Large intestine (tissue), 3 donors: Measurements from ENCODE around the gene KCNIP4. TPM values are rescaled to one million over a fixed set of nuclear protein-coding genes. Genes with fewer than 3 reads are reported as not detected.

Source experiments
- DNase-seq, 2 donors: peaks; one replicate each; pipeline versions ENCODE4 v3.0.0 to v3.0.0-alpha.2; 2013
- H3K27ac ChIP-seq: one replicate; pipeline ENCODE4 v1.5.1; 2013; ENCODE audit warnings: low read length
- H3K27me3 ChIP-seq: 2 replicates; pipeline ENCODE4 v1.6.1; 2013; ENCODE audit warnings: low read length; ENCODE audit not compliant: control insufficient read depth, insufficient read depth
- H3K36me3 ChIP-seq: 2 replicates; pipeline ENCODE4 v1.6.1; 2013; ENCODE audit warnings: low read length; ENCODE audit not compliant: control insufficient read depth, insufficient read depth
- H3K4me1 ChIP-seq: one replicate; pipeline ENCODE4 v1.6.1; 2013; ENCODE audit warnings: low read length; ENCODE audit not compliant: control insufficient read depth, insufficient read depth
- H3K4me3 ChIP-seq: one replicate; pipeline ENCODE4 v1.5.1; 2013; ENCODE audit warnings: low read length
- H3K9me3 ChIP-seq: one replicate; pipeline ENCODE4 v1.6.1; 2013; ENCODE audit warnings: mild to moderate bottlenecking, low read depth, low read length, moderate library complexity; ENCODE audit not compliant: control insufficient read depth
- WGBS: methylation state at CpG from one replicate; pipeline ENCODE4 v1.1.5; 2013; ENCODE audit warnings: low lambda C conversion rate; ENCODE audit not compliant: insufficient coverage; 5-methylcytosine and 5-hydroxymethylcytosine counted together
- polyA plus RNA-seq: library from polyadenylated mRNA; unstranded; fragments of 120-200 nt; gene quantifications from one replicate; pipeline ENCODE4 v1.2.1, GENCODE V29; 2013

KCNIP4 gene
- polyA plus RNA-seq, 1 donor, result 7.5 TPM

DNA sequence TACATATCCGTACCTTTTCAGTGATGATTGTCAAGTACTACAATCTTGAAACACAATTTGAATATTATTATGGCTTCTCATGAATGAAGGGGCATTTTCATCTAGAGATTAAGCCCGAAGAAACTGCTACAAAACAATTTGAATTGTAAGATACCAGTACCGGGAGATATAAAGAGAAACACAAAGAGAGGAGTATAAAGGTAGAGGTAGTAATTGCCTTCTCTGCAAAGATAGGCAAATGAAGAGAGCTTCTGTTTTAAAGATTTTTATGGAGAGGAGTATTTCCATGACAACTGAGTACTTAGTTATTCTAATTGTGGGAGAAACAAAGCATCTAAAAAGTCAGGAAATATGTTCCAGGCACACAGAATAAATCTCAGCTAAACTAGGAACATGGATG lies 25.3 kb upstream of the KCNIP4 start:
- 69% methylated on average over 2 of the region's 3 CpGs for WGBS

DNA sequence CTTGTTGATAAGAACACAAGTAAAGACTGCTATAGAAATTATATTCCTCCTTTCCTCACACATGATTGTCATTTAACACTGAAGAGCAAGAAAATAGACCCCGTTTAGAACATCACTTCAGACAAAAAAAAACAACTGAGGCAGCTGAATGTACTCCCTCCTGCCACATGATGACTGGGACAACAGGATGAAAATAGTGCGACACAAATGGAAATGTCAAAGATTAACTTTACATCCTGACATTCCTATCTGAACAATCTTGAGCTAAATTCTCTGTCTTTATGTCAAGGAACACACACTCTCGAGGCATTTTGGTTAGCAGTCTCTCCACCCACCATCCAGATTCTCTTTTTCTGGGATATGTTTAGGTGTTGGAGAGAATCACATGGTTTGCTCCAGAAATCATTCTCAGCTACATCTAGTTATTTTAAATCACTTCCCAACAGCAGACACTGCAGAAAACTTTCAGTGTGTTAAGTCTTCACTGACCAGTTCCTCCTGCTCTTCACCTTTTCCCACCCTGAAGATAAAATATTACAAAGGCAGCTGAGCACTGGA lies 16.3 kb upstream of the KCNIP4 start:
- Histone ChIP-seq H3K27ac (no peak overlapping the region), H3K27me3 (no peaks in the 10 kb centered on the region), H3K36me3 (no peaks in the 10 kb centered on the region), H3K4me1 (no peaks in the 10 kb centered on the region), H3K4me3 (no peak overlapping the region), H3K9me3 (no peaks in the 10 kb centered on the region)
- DNase-seq, result no peak
- no CpG with 5 or more reads among the region's 3 CpGs for WGBS

More for the DNA sequence above, 25.3 kb upstream of the KCNIP4 start:
- Histone ChIP-seq H3K4me3 (no peak overlapping the region), H3K9me3 (no peaks in the 10 kb centered on the region), H3K4me1 (no peaks in the 10 kb centered on the region), H3K27me3 (no peaks in the 10 kb centered on the region), H3K36me3 (no peaks in the 10 kb centered on the region), H3K27ac (no peak overlapping the region)
- no peak for DNase-seq

DNA sequence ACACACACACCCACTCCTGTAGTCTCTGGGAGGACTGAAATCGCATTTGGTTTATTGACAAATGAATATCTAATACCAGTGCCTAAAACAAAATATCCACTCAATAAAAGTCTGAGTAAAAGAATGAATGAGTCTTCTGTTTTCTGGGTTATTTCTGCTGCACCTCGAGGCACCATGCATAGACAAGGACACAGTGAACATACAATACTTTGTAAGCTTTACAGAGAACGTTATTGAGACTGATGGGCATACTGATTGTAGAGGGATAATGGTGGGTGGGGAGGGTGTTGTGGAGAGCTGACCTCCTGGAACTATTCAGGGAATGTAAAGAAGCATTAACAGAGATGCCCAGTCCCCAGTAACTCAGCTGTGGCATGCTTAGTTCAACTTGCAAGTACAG lies 14.1 kb upstream of the KCNIP4 start:
- Histone ChIP-seq H3K4me1 (no peaks in the 10 kb centered on the region), H3K36me3 (no peaks in the 10 kb centered on the region), H3K27me3 (no peaks in the 10 kb centered on the region), H3K9me3 (no peaks in the 10 kb centered on the region), H3K27ac (no peak overlapping the region), H3K4me3 (no peak overlapping the region)
- no peak for DNase-seq
- 67% methylated on average over 1 of the region's 3 CpGs for WGBS

DNA sequence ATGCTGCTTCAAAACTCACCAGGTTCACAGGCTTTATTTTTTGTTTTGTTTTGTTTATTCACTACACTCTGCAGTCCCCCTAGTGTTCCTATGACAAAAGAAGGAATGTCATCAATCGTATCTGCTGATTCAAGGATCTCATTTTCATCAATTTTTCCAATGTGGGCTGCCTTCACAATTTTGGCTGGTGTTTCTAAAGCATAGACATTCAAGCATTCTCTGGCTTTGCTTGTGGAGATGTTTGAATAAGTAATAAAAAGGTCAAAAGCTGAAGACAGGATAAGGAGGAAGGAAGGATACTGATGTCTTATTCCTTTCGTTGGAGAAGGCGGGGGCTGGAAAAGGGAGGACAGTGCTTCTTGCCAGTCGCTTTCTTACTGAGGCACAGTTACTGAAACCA lies 12.2 kb upstream of the KCNIP4 start:
- Histone ChIP-seq H3K27me3 (no peaks in the 10 kb centered on the region), H3K36me3 (no peaks in the 10 kb centered on the region), H3K27ac (no peak overlapping the region), H3K4me3 (no peak overlapping the region), H3K4me1 (no peaks in the 10 kb centered on the region), H3K9me3 (no peaks in the 10 kb centered on the region)
- DNase-seq, result no peak
- no CpG with 5 or more reads among the region's 4 CpGs for WGBS

DNA sequence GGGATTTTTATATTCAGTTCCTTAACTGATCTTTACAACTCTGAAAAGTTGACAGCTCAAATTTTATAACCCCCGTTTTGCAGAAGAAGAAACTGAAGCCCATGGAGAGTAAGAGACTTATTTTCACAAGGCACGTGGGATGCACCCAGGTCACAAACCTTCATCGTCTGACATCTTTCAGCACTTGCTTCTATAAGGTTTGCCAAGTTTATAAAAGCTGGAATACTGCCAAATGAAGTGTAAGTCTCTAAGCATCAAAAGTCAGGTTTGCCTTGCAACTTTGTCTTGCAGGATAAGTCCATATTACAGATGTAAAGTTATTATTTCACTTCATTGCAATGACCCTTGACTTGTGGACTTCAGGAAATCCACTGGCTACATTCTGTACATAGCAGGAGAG lies 6.3 kb upstream of the KCNIP4 start:
- no CpG with 5 or more reads among the region's 3 CpGs for WGBS
- no peaks in the 10 kb centered on the region for H3K9me3 ChIP-seq
- DNase-seq, result no peak
- H3K36me3 ChIP-seq, result no peaks in the 10 kb centered on the region
- H3K4me3 ChIP-seq, result no peak overlapping the region
- no peaks in the 10 kb centered on the region for H3K4me1 ChIP-seq
- peaks cover 2% of the 10 kb centered on the region for H3K27me3 ChIP-seq
- no peak overlapping the region for H3K27ac ChIP-seq

DNA sequence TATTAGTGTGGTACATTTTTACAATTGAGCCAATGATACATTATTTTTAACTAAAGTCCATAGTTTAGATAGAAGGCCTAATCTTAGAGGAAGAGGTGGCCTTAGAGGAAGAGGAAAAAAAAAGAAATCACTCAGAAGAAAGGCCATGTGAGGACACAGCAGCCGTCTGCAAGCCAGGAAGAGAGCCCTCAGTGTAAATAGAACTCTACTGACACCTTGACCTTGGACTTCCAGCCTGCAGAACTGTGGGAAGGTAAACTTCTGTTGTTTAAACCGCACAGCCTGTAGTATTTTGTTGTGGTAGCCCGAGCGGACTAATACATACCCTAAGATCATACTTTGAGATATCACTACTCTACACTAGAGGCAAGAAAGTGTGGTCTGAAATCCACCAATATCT lies 5.1 kb upstream of the KCNIP4 start:
- WGBS, result no CpG with 5 or more reads among the region's 4 CpGs
- Histone ChIP-seq H3K4me3 (no peak overlapping the region), H3K27me3 (peaks cover 12% of the 10 kb centered on the region), H3K4me1 (no peaks in the 10 kb centered on the region), H3K27ac (no peak overlapping the region), H3K36me3 (no peaks in the 10 kb centered on the region), H3K9me3 (peaks cover 3% of the 10 kb centered on the region)
- DNase-seq, result no peak

DNA sequence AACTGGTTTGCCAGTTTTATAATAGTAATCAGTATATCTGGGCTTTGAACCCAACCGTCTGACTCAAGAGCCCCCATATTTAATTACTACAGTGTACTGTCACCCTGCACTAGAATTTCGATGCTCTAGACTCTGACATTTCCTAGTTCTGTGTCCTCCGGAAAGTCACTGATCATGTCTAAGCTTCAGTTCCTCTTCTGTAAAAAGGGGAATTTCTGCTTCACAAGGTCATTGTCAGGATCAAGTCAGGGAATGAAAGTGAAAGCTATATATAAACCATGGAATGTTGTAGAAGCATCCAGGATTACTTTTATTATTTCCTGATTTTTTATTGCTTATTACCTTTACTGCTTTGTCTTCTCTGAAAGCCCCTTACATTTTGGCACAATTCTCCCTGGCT lies 4.0 kb upstream of the KCNIP4 start:
- no CpG with 5 or more reads among the region's 3 CpGs for WGBS
- peaks cover 3% of the 10 kb centered on the region for H3K9me3 ChIP-seq
- H3K36me3 ChIP-seq, result no peaks in the 10 kb centered on the region
- H3K27ac ChIP-seq, result no peak overlapping the region
- no peak overlapping the region for H3K4me3 ChIP-seq
- DNase-seq, result no peak
- H3K27me3 ChIP-seq, result peaks cover 22% of the 10 kb centered on the region
- H3K4me1 ChIP-seq, result no peaks in the 10 kb centered on the region

DNA sequence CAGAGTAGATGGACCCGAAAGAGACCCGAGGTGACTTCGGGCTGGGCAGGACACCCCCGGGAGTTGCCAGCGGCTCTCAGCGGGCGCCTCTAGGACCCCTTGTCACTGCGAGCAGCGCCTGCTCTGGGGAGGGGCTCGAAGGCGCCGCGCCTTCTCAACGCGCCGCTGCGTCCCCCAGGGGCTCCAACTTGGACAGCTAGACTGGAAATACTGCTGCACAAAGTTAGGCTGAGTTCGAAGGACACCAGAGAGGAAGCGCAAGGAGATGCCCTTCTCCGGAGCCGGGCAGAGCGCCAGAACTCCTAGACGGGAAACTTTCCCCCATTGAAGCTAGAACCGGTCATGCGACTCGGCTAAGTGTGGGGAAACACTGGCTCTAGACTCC lies 493 bp upstream of the KCNIP4 start:
- Histone ChIP-seq H3K27me3 (peaks cover 31% of the 10 kb centered on the region), H3K4me3 (no peak overlapping the region), H3K9me3 (peaks cover 3% of the 10 kb centered on the region), H3K4me1 (no peaks in the 10 kb centered on the region), H3K27ac (no peak overlapping the region), H3K36me3 (no peaks in the 10 kb centered on the region)
- peak in 1 of 2 donors; percentile 12 for DNase-seq
- WGBS, result no CpG with 5 or more reads among the region's 26 CpGs

DNA sequence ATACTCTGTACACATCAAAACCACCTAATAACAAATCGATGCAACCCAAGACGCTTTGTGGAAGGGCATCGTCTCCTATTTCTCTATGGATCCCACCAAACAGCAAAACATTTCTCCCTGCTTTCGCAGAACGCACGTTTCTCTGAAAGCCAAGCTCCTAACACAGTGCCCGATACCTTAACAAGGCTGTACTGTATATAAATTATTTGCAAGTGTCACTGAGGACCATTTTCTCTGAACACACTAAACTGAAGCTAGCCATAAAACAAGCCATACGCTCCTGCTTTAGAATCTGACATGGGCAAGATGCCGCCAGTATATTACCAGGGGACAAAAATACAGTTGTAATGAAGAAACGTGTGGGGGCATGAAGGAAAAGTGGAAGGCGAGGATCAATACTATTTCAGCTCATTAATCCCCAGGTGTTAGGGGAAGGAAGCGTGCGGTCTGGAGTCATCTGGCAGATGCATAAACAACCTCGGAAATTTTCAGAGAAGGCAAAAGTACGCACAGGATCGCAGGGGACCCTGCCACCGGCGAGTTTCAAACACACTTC lies 703 bp downstream of the KCNIP4 start:
- WGBS, result 50% methylated on average over 7 of the region's 18 CpGs
- no peak for DNase-seq
- H3K27ac ChIP-seq, result no peak overlapping the region
- no peaks in the 10 kb centered on the region for H3K4me1 ChIP-seq
- H3K9me3 ChIP-seq, result peaks cover 3% of the 10 kb centered on the region
- no peaks in the 10 kb centered on the region for H3K36me3 ChIP-seq
- H3K4me3 ChIP-seq, result no peak overlapping the region
- peaks cover 31% of the 10 kb centered on the region for H3K27me3 ChIP-seq

DNA sequence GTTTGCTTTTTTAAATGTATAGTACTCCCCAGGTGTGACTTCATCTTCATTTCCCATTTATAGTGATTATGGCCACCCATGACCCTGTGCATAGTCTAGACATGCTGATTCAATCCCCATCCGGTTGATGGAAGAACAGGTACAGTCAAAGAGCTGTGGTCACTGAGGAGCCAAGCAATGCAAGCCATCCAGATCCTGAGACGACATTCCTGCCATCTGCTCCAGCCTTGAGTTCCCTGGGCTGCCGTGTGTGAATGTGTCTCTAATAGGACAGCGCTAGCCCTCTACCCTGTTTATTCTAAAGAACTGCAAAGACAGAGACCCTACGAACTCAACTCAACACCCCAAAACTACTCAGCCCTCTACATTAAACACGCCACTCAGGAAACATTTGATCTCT lies 1.7 kb downstream of the KCNIP4 start:
- DNase-seq, result no peak
- no peaks in the 10 kb centered on the region for H3K4me1 ChIP-seq
- H3K27ac ChIP-seq, result no peak overlapping the region
- WGBS, result no CpG with 5 or more reads among the region's 6 CpGs
- peaks cover 3% of the 10 kb centered on the region for H3K9me3 ChIP-seq
- no peak overlapping the region for H3K4me3 ChIP-seq
- peaks cover 31% of the 10 kb centered on the region for H3K27me3 ChIP-seq
- H3K36me3 ChIP-seq, result no peaks in the 10 kb centered on the region

DNA sequence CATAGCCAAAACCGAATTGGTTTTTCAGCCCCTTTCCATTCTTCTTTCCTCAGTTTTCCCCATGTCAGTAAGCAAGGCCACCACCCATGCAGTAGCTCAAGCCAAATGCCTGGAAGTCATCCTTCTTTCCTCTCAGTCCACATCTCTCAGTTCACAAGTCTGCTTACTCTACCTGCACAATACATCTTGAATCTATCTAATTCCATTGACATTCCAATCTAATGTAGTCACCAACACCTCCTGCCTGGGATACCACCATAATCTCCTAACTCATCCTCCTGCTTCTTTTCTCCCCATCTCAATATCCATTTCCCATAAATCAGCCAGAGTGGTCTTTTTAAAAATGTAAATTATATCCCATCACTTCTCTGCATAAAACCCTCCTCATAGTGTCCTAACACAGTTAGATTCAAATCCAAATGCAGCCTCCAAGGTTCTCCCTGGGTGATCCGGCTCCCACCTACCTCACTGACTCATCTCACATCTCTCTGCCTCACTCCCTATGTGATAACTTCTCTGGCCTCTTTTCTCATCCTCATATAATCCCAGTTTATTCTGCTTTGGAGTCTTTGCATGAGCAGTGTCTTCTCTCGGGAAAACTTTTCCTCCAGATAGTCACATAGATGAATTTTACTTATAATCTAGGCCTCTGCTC lies 26.9 kb downstream of the KCNIP4 start:
- no peak overlapping the region for H3K27ac ChIP-seq
- no peak overlapping the region for H3K4me3 ChIP-seq
- DNase-seq, result no peak
- H3K4me1 ChIP-seq, result no peaks in the 10 kb centered on the region
- 100% methylated on average over 1 of the region's 3 CpGs for WGBS
- no peaks in the 10 kb centered on the region for H3K36me3 ChIP-seq
- H3K27me3 ChIP-seq, result no peaks in the 10 kb centered on the region
- H3K9me3 ChIP-seq, result no peaks in the 10 kb centered on the region
